ENCODE results near the gene AKR1E2. TPM values are rescaled to one million over a fixed set of nuclear protein-coding genes. Genes with fewer than 3 reads are reported as not detected.

Gene AKR1E2
- total and polyA plus RNA-seq, 2 of the 8 experiments (the other 6 are each of a cell fraction or from before 2014, with no cell fraction given): 2.6 to 3.5 TPM

GRCh38 chr10:4786043-4786839 lies 39.8 kb upstream of the AKR1E2 start:
- CTCF ChIA-PET (ENCODE audit: partially characterized antibody): no interaction called here
- Histone ChIP-seq H2BK12ac (ENCODE audit: low read depth, low read length) (no peak overlapping the region), H2AK5ac (ENCODE audit: low read depth, low read length) (no peak overlapping the region), H4K91ac (replicated peaks; ENCODE audit: insufficient read length, low read length) (no peak overlapping the region), H3K4me1 (replicated peaks in 1 of 4; ENCODE audit: control insufficient read depth in 3 of 4, insufficient read depth in 4 of 4, low read length in 3 of 4) (no peaks in the 10 kb centered on the region), H3K18ac (ENCODE audit: extremely low read depth, low read length) (no peak overlapping the region), H3K9ac (replicated peaks in 1 of 4; ENCODE audit: extremely low read depth in 1 of 4, low read depth in 3 of 4, low read length in 3 of 4) (no peak overlapping the region), H3K27ac (ENCODE audit: low read depth, low read length) (no peak overlapping the region), H3K4me2 (ENCODE audit: insufficient read depth in 1 of 2, low read depth in 2 of 2, low read length in 2 of 2) (no peak overlapping the region), H2BK5ac (ENCODE audit: low read depth, low read length) (no peak overlapping the region), H3K4ac (replicated peaks; ENCODE audit: insufficient read length, low read depth, low read length) (no peak overlapping the region), H2BK20ac (ENCODE audit: low read length) (no peak overlapping the region), H3K56ac (replicated peaks; ENCODE audit: insufficient read length, low read depth, low read length) (no peak overlapping the region), H4K20me1 (replicated peaks in 1 of 2; ENCODE audit: control insufficient read depth in 1 of 2, insufficient read depth in 2 of 2, low read length in 2 of 2) (no peaks in the 10 kb centered on the region), H2AFZ (ENCODE audit: low read length) (no peak overlapping the region), H3K4me3 (ENCODE audit: extremely low read depth in 1 of 4, insufficient read depth in 2 of 4, low read depth in 3 of 4, low read length in 4 of 4) (no peak overlapping the region), H3K27me3 (replicated peaks in 1 of 4; ENCODE audit: control insufficient read depth in 3 of 4, extremely low read depth in 1 of 4, insufficient read depth in 3 of 4, low read length in 3 of 4) (no peaks in the 10 kb centered on the region), H2BK15ac (ENCODE audit: low read length) (no peak overlapping the region), H3K36me3 (ENCODE audit: control insufficient read depth in 2 of 4, insufficient read depth in 4 of 4, low read length in 3 of 4) (no peaks in the 10 kb centered on the region), H3K14ac (ENCODE audit: insufficient read length) (no peak overlapping the region), H4K5ac (ENCODE audit: insufficient read length, low read depth, low read length) (no peak overlapping the region), H3K23ac (ENCODE audit: insufficient read length) (no peak overlapping the region), H2BK120ac (replicated peaks; ENCODE audit: low read depth, low read length) (no peak overlapping the region), H3K79me2 (ENCODE audit: control insufficient read depth in 1 of 2, insufficient read depth in 2 of 2, low read length in 2 of 2) (no peaks in the 10 kb centered on the region), H3K79me1 (ENCODE audit: low read depth, low read length) (no peaks in the 10 kb centered on the region), H4K8ac (ENCODE audit: extremely low read depth, insufficient read depth, low read length) (no peak overlapping the region), H3K9me3 (ENCODE audit: insufficient read depth in 2 of 2, low read depth in 1 of 2, low read length in 1 of 2) (no peaks in the 10 kb centered on the region), H3K23me2 (ENCODE audit: low read depth, low read length) (no peaks in the 10 kb centered on the region)
- FAIRE-seq (no peak), DNase-seq (ENCODE audit: low read depth in 1 of 2, low spot score in 2 of 2) (no peak)
- WGBS, 2 experiments (ENCODE audit: extremely low coverage in 1 of 2, insufficient coverage in 1 of 2, insufficient read length in 1 of 2, insufficient replicate concordance in 2 of 2, low coverage in 1 of 2, low lambda C conversion rate in 2 of 2, missing lambda C conversion rate in 1 of 2): 77% methylated on average over 12 of the region's 12 CpGs; no CpG with 5 or more reads in 1 of the 2 experiments
- POLR2A ChIA-PET (ENCODE audit: partially characterized antibody): no interaction called here
- TF ChIP-seq RAD21 (IDR thresholded peaks at IDR 0.05 in 1 of 2, conservative IDR thresholded peaks at IDR 0.05 in 1 of 2; ENCODE audit: low read depth in 2 of 2, low read length in 2 of 2): no peak
- no peak for TF ChIP-seq EP300 (IDR thresholded peaks at IDR 0.05; ENCODE audit: borderline replicate concordance in 1 of 2, low read depth in 2 of 2, low read length in 2 of 2)
- TF ChIP-seq CHD2 (IDR thresholded peaks at IDR 0.05; ENCODE audit: low read length): no peak
- no peak for TF ChIP-seq SIRT6 (IDR thresholded peaks at IDR 0.05; ENCODE audit: low read length)
- TF ChIP-seq SIN3A (conservative IDR thresholded peaks at IDR 0.05 in 1 of 2, IDR thresholded peaks at IDR 0.05 in 1 of 2; ENCODE audit: low read depth in 1 of 2, low read length in 2 of 2): no peak
- TF ChIP-seq BRCA1 (IDR thresholded peaks at IDR 0.05; ENCODE audit: low read depth, low read length): no peak
- no peak for TF ChIP-seq GTF2F1 (IDR thresholded peaks at IDR 0.05; ENCODE audit: borderline replicate concordance, low read depth, low read length)
- TF ChIP-seq RXRA (IDR thresholded peaks at IDR 0.05; ENCODE audit: insufficient read depth, low read depth, low read length): no peak
- TF ChIP-seq TAF1 (IDR thresholded peaks at IDR 0.05; ENCODE audit: low read depth, low read length): no peak
- no peak for TF ChIP-seq CTBP2 (IDR thresholded peaks at IDR 0.05; ENCODE audit: borderline replicate concordance, insufficient read depth, insufficient read length, low read length)
- no peak for TF ChIP-seq NANOG (IDR thresholded peaks at IDR 0.05; ENCODE audit: insufficient read depth, low read depth, low read length, poor library complexity, severe bottlenecking)
- TF ChIP-seq EZH2 (IDR thresholded peaks at IDR 0.05; ENCODE audit: low read depth, low read length, severe bottlenecking): no peak
